Endothelial cell of umbilical vein (primary cell): Measurements from ENCODE around the gene SOX2. TPM values are rescaled to one million over a fixed set of nuclear protein-coding genes. Genes with fewer than 3 reads are reported as not detected.

Experiments used
- BruUV-seq: library from RNA; stranded (reverse); fragments of 400-500 nt; replicated peaks from 2 replicates; lab custom pipeline; 2021; lab: Mats Ljungman, UMichigan
- CTCF ChIA-PET: fragments of 300-600, 350-600 bp; sonication (Branson Sonifier 250); formaldehyde crosslinking; loops from one replicate; lab custom pipeline; 2021; ENCODE audit warnings: antibody characterized with exemption, inconsistent platforms; lab: Charles Lee
- POLR2A ChIA-PET: fragments of 300-600, 350-600 bp; sonication (Branson Sonifier 250); formaldehyde crosslinking; loops from one replicate; lab custom pipeline; 2021; ENCODE audit warnings: antibody characterized with exemption, inconsistent platforms; lab: Charles Lee
- DNase-seq: peaks from one replicate; pipeline ENCODE4 v3.0.0-alpha.2; 2011; ENCODE audit warnings: low read depth, low spot score
- FAIRE-seq: peaks from 2 replicates; lab custom pipeline; 2011; peaks lifted over from hg19 to GRCh38; lab: Jason Lieb, UNC
- H2AFZ ChIP-seq: 2 replicates; pipeline ENCODE4 v1.6.0; 2012; ENCODE audit warnings: low read depth, low read length, control low read depth, inconsistent platforms
- H3K27ac ChIP-seq: 2 replicates; pipeline ENCODE4 v1.5.1; 2011; ENCODE audit warnings: low read depth, mild to moderate bottlenecking, control low read depth, low read length, moderate library complexity; ENCODE audit not compliant: insufficient read depth
- H3K27me3 ChIP-seq, 2 experiments: 2 replicates each; pipeline versions ENCODE4 v1.6.0 to v1.6.1; 2011; ENCODE audit warnings: low read length in 2 of 2, mixed read lengths in 1 of 2; ENCODE audit not compliant: control insufficient read depth in 2 of 2, insufficient read depth in 2 of 2
- H3K36me3 ChIP-seq, 2 experiments: 2 replicates in 1 of 2; 3 replicates in 1 of 2; pipeline ENCODE4 v1.5.1; 2011; ENCODE audit warnings: low read length in 2 of 2, mild to moderate bottlenecking in 1 of 2, moderate library complexity in 1 of 2; ENCODE audit not compliant: control insufficient read depth in 2 of 2, insufficient read depth in 2 of 2; ENCODE audit errors: extremely low read depth in 1 of 2
- H3K4me1 ChIP-seq: 3 replicates; pipeline ENCODE4 v1.5.1; 2011; ENCODE audit warnings: mild to moderate bottlenecking, low read length; ENCODE audit not compliant: control insufficient read depth, insufficient read depth; ENCODE audit errors: extremely low read depth
- H3K4me2 ChIP-seq: 2 replicates; pipeline ENCODE4 v1.6.1; 2011; ENCODE audit warnings: low read length, control low read depth, mixed read lengths; ENCODE audit not compliant: insufficient read depth
- H3K4me3 ChIP-seq, 3 experiments: fragments of 200-600 bp in 1 of 3; sonication (generic), shearing (Covaris generic) in 1 of 3; replicated peaks in 1 of 3; 2 replicates each; pipeline ENCODE4 v1.5.1; 2011 to 2016; ENCODE audit warnings: control low read depth in 3 of 3, low read length in 3 of 3, mild to moderate bottlenecking in 2 of 3, inconsistent platforms in 1 of 3, low read depth in 1 of 3, moderate library complexity in 1 of 3; ENCODE audit not compliant: insufficient read depth in 1 of 3
- H3K79me2 ChIP-seq: 2 replicates; pipeline ENCODE4 v1.6.0; 2012; ENCODE audit warnings: low read length, inconsistent platforms; ENCODE audit not compliant: control insufficient read depth, insufficient read depth
- H3K9ac ChIP-seq: replicated peaks from 2 replicates; pipeline ENCODE3; 2011; ENCODE audit warnings: low read length, control low read depth; ENCODE audit not compliant: insufficient read depth; ENCODE audit errors: extremely low read depth
- H3K9me1 ChIP-seq: replicated peaks from 3 replicates; pipeline ENCODE4 v1.6.0; 2011; ENCODE audit warnings: mild to moderate bottlenecking, low read length; ENCODE audit not compliant: control insufficient read depth, insufficient read depth; ENCODE audit errors: extremely low read depth
- H3K9me3 ChIP-seq: replicated peaks from 2 replicates; pipeline ENCODE4 v1.5.1; 2012; ENCODE audit warnings: low read length, inconsistent platforms; ENCODE audit not compliant: control insufficient read depth, insufficient read depth
- H4K20me1 ChIP-seq: replicated peaks from 2 replicates; pipeline ENCODE3; 2011; ENCODE audit warnings: mild to moderate bottlenecking, low read length; ENCODE audit not compliant: control insufficient read depth, insufficient read depth; ENCODE audit errors: extremely low read depth
- CTCF ChIP-seq, 2 donors: IDR thresholded peaks; 1 replicate in 1 of 2; 2 replicates in 1 of 2; pipeline ENCODE4 v1.5.1; 2011; ENCODE audit warnings: low read length in 2 of 2, mild to moderate bottlenecking in 2 of 2, moderate library complexity in 2 of 2, control low read depth in 1 of 2, inconsistent platforms in 1 of 2, low read depth in 1 of 2; ENCODE audit not compliant: insufficient read depth in 1 of 2; ENCODE audit errors: extremely low read depth in 1 of 2
- EZH2 ChIP-seq: IDR thresholded peaks from 2 replicates; pipeline ENCODE4 v1.6.1; 2012; ENCODE audit warnings: borderline replicate concordance, low read depth, mild to moderate bottlenecking, moderate library complexity, low read length, inconsistent platforms; ENCODE audit not compliant: severe bottlenecking
- FOS ChIP-seq: IDR thresholded peaks from 2 replicates; pipeline ENCODE4 v1.6.1; 2011; ENCODE audit warnings: mild to moderate bottlenecking, low read length, moderate library complexity, borderline replicate concordance; ENCODE audit not compliant: insufficient read depth
- GATA2 ChIP-seq: IDR thresholded peaks from 2 replicates; pipeline ENCODE4 v1.7.0; 2011; ENCODE audit warnings: low read depth, mild to moderate bottlenecking, moderate library complexity, mixed read lengths, low read length; ENCODE audit not compliant: insufficient read length, insufficient read depth
- JUN ChIP-seq: IDR thresholded peaks from 2 replicates; pipeline ENCODE4 v1.6.1; 2011; ENCODE audit warnings: borderline replicate concordance, low read depth; ENCODE audit not compliant: insufficient read length, insufficient read depth
- MAX ChIP-seq: IDR thresholded peaks from 2 replicates; pipeline ENCODE4 v1.6.1; 2011; ENCODE audit not compliant: insufficient read depth, insufficient read length
- MYC ChIP-seq: IDR thresholded peaks from one replicate; pipeline ENCODE4 v1.6.1; 2011; ENCODE audit warnings: mild to moderate bottlenecking, low read depth, low read length
- POLR2A ChIP-seq: IDR thresholded peaks from 2 replicates; pipeline ENCODE4 v1.6.1; 2012; ENCODE audit warnings: low read depth, mild to moderate bottlenecking, control low read depth, low read length
- POLR2AphosphoS5 ChIP-seq: IDR thresholded peaks from 2 replicates; pipeline ENCODE4 v1.6.1; 2012; ENCODE audit warnings: low read depth, mild to moderate bottlenecking, control low read depth, low read length, moderate library complexity; ENCODE audit not compliant: insufficient read depth
- dilution Hi-C: fragments of 300-500 bp; cut with MboI; formaldehyde crosslinking; loops from one replicate; pipeline ENCODE4 v1.15.0; 2019; ENCODE audit warnings: low sequenced_read_pairs; ENCODE audit not compliant: extremely low pct_ligation_motif_present
- intact Hi-C: fragments of 100-400 bp; cut with micrococcal nuclease; formaldehyde crosslinking; loops from one replicate; pipeline ENCODE4 v1.10.0; 2022
- polyA plus RNA-seq, 4 experiments: library from polyadenylated mRNA; depleted of rRNA in 3 of 4; stranded (reverse) in 3 of 4; unstranded in 1 of 4; fragments of >200 nt; gene quantifications; 2 replicates each; pipeline versions ENCODE4 v1.2.1 to v1.2.3, GENCODE V29; 2011 to 2012; ENCODE audit warnings: missing spikeins in 1 of 4
- total RNA-seq: library from RNA; stranded (reverse); gene quantifications from 2 replicates; pipeline ENCODE4 v1.2.3, GENCODE V29; 2021

The SOX2 gene
- total and polyA plus RNA-seq, 2 donors (not counting 3 experiments of a cell fraction or from before 2014, with no cell fraction given), result 0.13 to 0.23 TPM

GRCh38 chr3:181710345-181711291, 1.1 kb upstream of the SOX2 start:
- FAIRE-seq (no peak), DNase-seq (no peak)
- Histone ChIP-seq H3K36me3 (no peaks in the 10 kb centered on the region), H3K27me3 (peaks cover 12 to 13% of the 10 kb centered on the region in 2 experiments), H4K20me1 (no peaks in the 10 kb centered on the region), H3K4me3 (no peak overlapping the region), H3K79me2 (no peaks in the 10 kb centered on the region), H3K27ac (no peak overlapping the region), H3K9me1 (no peaks in the 10 kb centered on the region), H3K4me1 (no peaks in the 10 kb centered on the region), H2AFZ (peak overlapping the region; percentile 45), H3K4me2 (no peak overlapping the region), H3K9ac (no peak overlapping the region), H3K9me3 (no peaks in the 10 kb centered on the region)
- TF ChIP-seq EZH2, result no peak
- TF ChIP-seq MAX, result no peak
- no peak for TF ChIP-seq POLR2AphosphoS5
- no peak for TF ChIP-seq FOS
- no peak for TF ChIP-seq CTCF (IDR thresholded peaks at IDR 0.05; ENCODE audit: extremely low read depth in 1 of 2, insufficient read depth in 1 of 2, low read depth in 1 of 2, low read length in 2 of 2)
- TF ChIP-seq JUN, result no peak
- no peak for TF ChIP-seq GATA2
- TF ChIP-seq POLR2A, result no peak
- TF ChIP-seq MYC, result no peak
- intact Hi-C loops, result loop anchor here (2.0 to 10.0 kb wide), 2 partner anchors 72 to 726 kb away; partner anchors contain the start of gene DNAJC19
- dilution Hi-C loops, result no loop called here
- CTCF ChIA-PET, result interaction anchor here (1.0 to 3.6 kb wide), 3 partner anchors 9 to 973 kb away, joined by 3 to 23 read pairs (median 10); no protein-coding TSS in a partner anchor
- POLR2A ChIA-PET, result no interaction called here
- BruUV-seq, result no TSS peak
